Smooth muscle cell (in vitro differentiated cells): ENCODE measurements around the gene DHTKD1. TPM values are rescaled to one million over a fixed set of nuclear protein-coding genes. Genes with fewer than 3 reads are reported as not detected.

ENCODE experiments used
- DNase-seq: peaks from one replicate; lab custom pipeline; 2025; ENCODE audit not compliant: unreplicated experiment; lab: John Stamatoyannopoulos, UW
- H2AFZ ChIP-seq: fragments of 200-600 bp; sonication (generic); 2 replicates; pipeline ENCODE4 v1.6.0; 2016; ENCODE audit warnings: antibody characterized with exemption, low read depth, mild to moderate bottlenecking
- H3F3A ChIP-seq: fragments of 200-600 bp; sonication (generic); 2 replicates; pipeline ENCODE4 v1.6.0; 2017; ENCODE audit warnings: antibody characterized with exemption, low read depth
- H3K27ac ChIP-seq: fragments of 200-600 bp; sonication (generic); 2 replicates; pipeline ENCODE4 v1.5.1; 2016; ENCODE audit warnings: low read depth, mild to moderate bottlenecking
- H3K27me3 ChIP-seq: fragments of 200-600 bp; sonication (generic); 2 replicates; pipeline ENCODE4 v1.6.1; 2016; ENCODE audit warnings: low read depth, mild to moderate bottlenecking
- H3K36me3 ChIP-seq: fragments of 200-600 bp; sonication (generic); 2 replicates; pipeline ENCODE4 v1.5.1; 2016; ENCODE audit warnings: low read depth
- H3K4me1 ChIP-seq: fragments of 200-600 bp; sonication (generic); 2 replicates; pipeline ENCODE4 v1.5.1; 2016; ENCODE audit warnings: low read depth
- H3K4me2 ChIP-seq: fragments of 200-600 bp; sonication (generic); 2 replicates; pipeline ENCODE4 v1.6.0; 2016; ENCODE audit warnings: mild to moderate bottlenecking
- H3K4me3 ChIP-seq: fragments of 200-600 bp; sonication (generic); 2 replicates; pipeline ENCODE4 v1.5.1; 2016; ENCODE audit warnings: mild to moderate bottlenecking
- H3K79me2 ChIP-seq: fragments of 200-600 bp; sonication (generic); 2 replicates; pipeline ENCODE4 v1.6.0; 2016; ENCODE audit warnings: low read depth, mild to moderate bottlenecking
- H3K9ac ChIP-seq: fragments of 200-600 bp; sonication (generic); 2 replicates; pipeline ENCODE4 v1.6.0; 2016; ENCODE audit warnings: low read depth
- H3K9me3 ChIP-seq: fragments of 200-600 bp; sonication (generic); replicated peaks from 2 replicates; pipeline ENCODE4 v1.5.1; 2016; ENCODE audit warnings: low read depth
- H4K20me1 ChIP-seq: fragments of 200-600 bp; sonication (generic); 2 replicates; pipeline ENCODE4 v1.6.0; 2016; ENCODE audit warnings: low read depth
- CTCF ChIP-seq: fragments of 200-600 bp; sonication (generic); IDR thresholded peaks from 2 replicates; pipeline ENCODE4 v1.5.1; 2017; ENCODE audit warnings: borderline replicate concordance, mild to moderate bottlenecking, antibody characterized with exemption; ENCODE audit not compliant: insufficient read depth, poor library complexity, severe bottlenecking
- WGBS: methylation state at CpG from one replicate; pipeline ENCODE4 v1.1.7; 2016; ENCODE audit warnings: low lambda C conversion rate; 5-methylcytosine and 5-hydroxymethylcytosine counted together
- polyA plus RNA-seq: library from polyadenylated mRNA; unstranded; fragments of >200 nt; fragmentation: Nextera tagmentation; extraction: Ambion mirVana; gene quantifications from 2 replicates; pipeline ENCODE4 v1.2.1, GENCODE V29; 2016
- total RNA-seq: library from RNA; depleted of rRNA; stranded (reverse); fragments of >200 nt; gene quantifications from 2 replicates; pipeline ENCODE4 v1.2.3, GENCODE V29; 2014

Gene DHTKD1
- 9.4 and 18.6 TPM in 2 replicates for total RNA-seq
- polyA plus RNA-seq = 8.0 and 16.9 TPM in 2 replicates

- peak within 1 kb of the TSS; percentile 50 for H3K27ac ChIP-seq
- peak within 1 kb of the TSS; percentile 89 for H3K4me3 ChIP-seq
- peak; percentile 94 for DNase-seq
- H3F3A ChIP-seq = peaks cover 3% of the 10 kb centered on the region
- WGBS = 8% methylated on average over 46 of the region's 66 CpGs
- H2AFZ ChIP-seq = peak within 1 kb of the TSS; percentile 93
- peak within 1 kb of the TSS; percentile 85 for H3K9ac ChIP-seq
- H3K36me3 ChIP-seq = no peaks in the 10 kb centered on the region
- peak within 1 kb of the TSS; percentile 95 for H3K4me2 ChIP-seq
- no peak for TF ChIP-seq CTCF
- peaks cover 4% of the 10 kb centered on the region for H3K79me2 ChIP-seq
- peaks cover 4% of the 10 kb centered on the region for H3K4me1 ChIP-seq
- H3K9me3 ChIP-seq = no peaks in the 10 kb centered on the region
- H3K27me3 ChIP-seq = no peaks in the 10 kb centered on the region
- no peaks in the 10 kb centered on the region for H4K20me1 ChIP-seq
Measured at GRCh38 chr10:12068449-12069269, at the start of gene DHTKD1. TSS of gene DHTKD1 (plus strand) at chr10:12068954. CDS start at chr10:12069034, 80 bp downstream.

GRCh38 chr10:12019283-12019971 is 49.3 kb upstream of the DHTKD1 start:
- no peak overlapping the region for H3K27ac ChIP-seq
- WGBS = 89% methylated on average over 9 of the region's 9 CpGs
- H3K9ac ChIP-seq = no peak overlapping the region
- H3F3A ChIP-seq = no peaks in the 10 kb centered on the region
- H2AFZ ChIP-seq = no peak overlapping the region
- no peaks in the 10 kb centered on the region for H3K27me3 ChIP-seq
- H3K4me2 ChIP-seq = no peak overlapping the region
- H3K36me3 ChIP-seq = no peaks in the 10 kb centered on the region
- no peak for DNase-seq
- TF ChIP-seq CTCF = no peak
- peaks cover 66% of the 10 kb centered on the region for H4K20me1 ChIP-seq
- H3K79me2 ChIP-seq = peaks cover 58% of the 10 kb centered on the region
- no peaks in the 10 kb centered on the region for H3K9me3 ChIP-seq
- H3K4me1 ChIP-seq = no peaks in the 10 kb centered on the region
- H3K4me3 ChIP-seq = no peak overlapping the region

- H2AFZ ChIP-seq = no peak overlapping the region
- 98% methylated on average over 2 of the region's 2 CpGs for WGBS
- no peaks in the 10 kb centered on the region for H3K36me3 ChIP-seq
- H3K9ac ChIP-seq = no peak overlapping the region
- H3K9me3 ChIP-seq = no peaks in the 10 kb centered on the region
- no peak overlapping the region for H3K27ac ChIP-seq
- H3K4me2 ChIP-seq = no peak overlapping the region
- H3F3A ChIP-seq = no peaks in the 10 kb centered on the region
- peaks cover 65% of the 10 kb centered on the region for H4K20me1 ChIP-seq
- H3K4me3 ChIP-seq = no peak overlapping the region
- H3K4me1 ChIP-seq = no peaks in the 10 kb centered on the region
- no peaks in the 10 kb centered on the region for H3K27me3 ChIP-seq
- peaks cover 60% of the 10 kb centered on the region for H3K79me2 ChIP-seq
- no peak for TF ChIP-seq CTCF
- DNase-seq = no peak
Measured at GRCh38 chr10:12020574-12020973, 48.2 kb upstream of the DHTKD1 start.
